GM10847 (cell line): ENCODE measurements around the gene IL20RA.

ENCODE experiments used
- POLR2A ChIP-seq: IDR thresholded peaks from 2 replicates; pipeline ENCODE4 v1.6.1; 2011; ENCODE audit not compliant: insufficient read length; ENCODE audit errors: extremely low read depth

Gene IL20RA

GRCh38 chr6:136969930-136970329, 74.8 kb downstream of the IL20RA start:
- no peak for TF ChIP-seq POLR2A

- TF ChIP-seq POLR2A = no peak
Observed at GRCh38 chr6:136969433-136969832, 75.3 kb downstream of the IL20RA start.

- TF ChIP-seq POLR2A = no peak
Observed at GRCh38 chr6:136968837-136969236, 75.9 kb downstream of the IL20RA start.

GRCh38 chr6:136967876-136968752, 76.7 kb downstream of the IL20RA start:
- no peak for TF ChIP-seq POLR2A

- TF ChIP-seq POLR2A = no peak
Observed at GRCh38 chr6:136964398-136964797, 80.4 kb downstream of the IL20RA start.

GRCh38 chr6:136963259-136963658, 81.5 kb downstream of the IL20RA start:
- no peak for TF ChIP-seq POLR2A

GRCh38 chr6:136962661-136963060, 82.1 kb downstream of the IL20RA start:
- no peak for TF ChIP-seq POLR2A

- TF ChIP-seq POLR2A = no peak
Observed at GRCh38 chr6:136961848-136962247, 82.9 kb downstream of the IL20RA start.

GRCh38 chr6:136960781-136961180, 84.0 kb downstream of the IL20RA start:
- TF ChIP-seq POLR2A = no peak

- TF ChIP-seq POLR2A = no peak
Observed at GRCh38 chr6:136959471-136959891, 85.3 kb downstream of the IL20RA start.

GRCh38 chr6:136958168-136958567, 86.6 kb downstream of the IL20RA start:
- TF ChIP-seq POLR2A = no peak

GRCh38 chr6:136956590-136957544, 87.9 kb downstream of the IL20RA start:
- TF ChIP-seq POLR2A = no peak

GRCh38 chr6:136955123-136955522, 89.6 kb downstream of the IL20RA start:
- no peak for TF ChIP-seq POLR2A

GRCh38 chr6:136952714-136953260, 92.0 kb downstream of the IL20RA start:
- TF ChIP-seq POLR2A = no peak

- TF ChIP-seq POLR2A = no peak
Observed at GRCh38 chr6:136950436-136951126, 94.2 kb downstream of the IL20RA start.
